Measurements from ENCODE around the gene PABPN1. TPM values are rescaled to one million over a fixed set of nuclear protein-coding genes. Genes with fewer than 3 reads are reported as not detected.

PABPN1 gene
- polyA plus RNA-seq, 1 donor from 2014 or later = 431 TPM

DNA sequence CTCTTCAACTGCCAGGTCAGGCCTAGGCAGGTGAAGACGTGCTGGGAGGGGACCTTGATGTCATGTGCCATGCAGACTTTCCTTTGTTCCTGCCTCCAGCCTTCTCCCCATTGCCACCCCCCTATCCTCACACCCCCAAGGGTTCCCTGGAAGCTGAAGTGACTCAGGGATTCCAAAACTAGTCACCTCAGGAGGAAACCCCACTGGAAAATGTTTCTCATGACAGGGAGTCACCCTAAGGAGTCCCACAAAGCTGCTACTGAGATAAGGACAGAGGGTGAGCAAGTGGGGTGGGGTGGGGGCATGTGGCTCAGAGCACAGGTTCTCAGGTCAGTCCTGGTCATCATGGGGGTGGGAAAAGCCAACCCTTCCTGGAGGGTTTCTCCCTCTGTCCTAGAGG is 49.0 kb downstream of the PABPN1 start:
- Histone ChIP-seq H3F3A (ENCODE audit: insufficient read depth, low read length, poor library complexity, severe bottlenecking) (no peaks in the 10 kb centered on the region), H3K9me3 (ENCODE audit: low read length) (no peaks in the 10 kb centered on the region), H3K27me3 (ENCODE audit: insufficient read depth, low read depth, low read length) (peaks cover 10% of the 10 kb centered on the region), H3K79me2 (replicated peaks; ENCODE audit: insufficient read depth, low read length) (no peaks in the 10 kb centered on the region), H3K9me2 (ENCODE audit: insufficient read depth, low read length) (no peaks in the 10 kb centered on the region), H3K27ac (ENCODE audit: low read length) (no peak overlapping the region), H3K4me3 (ENCODE audit: low read length) (no peak overlapping the region), H3K4me2 (ENCODE audit: low read length) (no peak overlapping the region), H2AFZ (ENCODE audit: low read depth, low read length) (no peak overlapping the region), H3K9ac (ENCODE audit: low read length) (no peak overlapping the region), H4K20me1 (ENCODE audit: insufficient read depth) (no peaks in the 10 kb centered on the region), H3K36me3 (ENCODE audit: insufficient read depth, low read length) (no peaks in the 10 kb centered on the region)
- no peak for TF ChIP-seq EZH2 (IDR thresholded peaks at IDR 0.05; ENCODE audit: borderline replicate concordance, insufficient read depth, low read length, poor library complexity, severe bottlenecking)
- TF ChIP-seq TAF1 (IDR thresholded peaks at IDR 0.05; ENCODE audit: low read depth) = no peak

DNA sequence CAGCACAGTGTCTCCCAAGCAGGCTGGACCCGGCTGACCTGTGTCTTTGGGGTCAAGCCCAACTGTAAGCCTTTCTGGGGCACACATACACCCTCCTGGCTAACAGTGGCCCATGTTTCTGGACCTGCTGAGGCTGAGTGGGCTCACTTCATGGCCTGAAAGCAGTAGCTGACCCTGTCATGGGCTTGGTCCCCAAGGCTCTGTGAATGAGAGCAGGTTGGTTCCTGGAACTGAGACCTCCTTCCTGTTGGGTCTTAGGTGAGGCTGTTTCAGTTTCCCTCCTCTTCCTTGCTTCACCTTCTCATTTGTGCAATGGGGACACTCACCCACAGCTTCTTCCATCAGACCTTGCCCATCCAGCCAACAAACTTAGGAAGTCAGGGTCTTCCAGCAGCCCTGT is 50.6 kb downstream of the PABPN1 start:
- TF ChIP-seq, protein P1, sequence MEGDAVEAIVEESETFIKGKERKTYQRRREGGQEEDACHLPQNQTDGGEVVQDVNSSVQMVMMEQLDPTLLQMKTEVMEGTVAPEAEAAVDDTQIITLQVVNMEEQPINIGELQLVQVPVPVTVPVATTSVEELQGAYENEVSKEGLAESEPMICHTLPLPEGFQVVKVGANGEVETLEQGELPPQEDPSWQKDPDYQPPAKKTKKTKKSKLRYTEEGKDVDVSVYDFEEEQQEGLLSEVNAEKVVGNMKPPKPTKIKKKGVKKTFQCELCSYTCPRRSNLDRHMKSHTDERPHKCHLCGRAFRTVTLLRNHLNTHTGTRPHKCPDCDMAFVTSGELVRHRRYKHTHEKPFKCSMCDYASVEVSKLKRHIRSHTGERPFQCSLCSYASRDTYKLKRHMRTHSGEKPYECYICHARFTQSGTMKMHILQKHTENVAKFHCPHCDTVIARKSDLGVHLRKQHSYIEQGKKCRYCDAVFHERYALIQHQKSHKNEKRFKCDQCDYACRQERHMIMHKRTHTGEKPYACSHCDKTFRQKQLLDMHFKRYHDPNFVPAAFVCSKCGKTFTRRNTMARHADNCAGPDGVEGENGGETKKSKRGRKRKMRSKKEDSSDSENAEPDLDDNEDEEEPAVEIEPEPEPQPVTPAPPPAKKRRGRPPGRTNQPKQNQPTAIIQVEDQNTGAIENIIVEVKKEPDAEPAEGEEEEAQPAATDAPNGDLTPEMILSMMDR (IDR thresholded peaks at IDR 0.05; ENCODE audit: poor library complexity, severe bottlenecking) = no peak
- TF ChIP-seq MXI1 (conservative IDR thresholded peaks at IDR 0.05; ENCODE audit: poor library complexity, severe bottlenecking) = no peak
- TF ChIP-seq, protein P2, sequence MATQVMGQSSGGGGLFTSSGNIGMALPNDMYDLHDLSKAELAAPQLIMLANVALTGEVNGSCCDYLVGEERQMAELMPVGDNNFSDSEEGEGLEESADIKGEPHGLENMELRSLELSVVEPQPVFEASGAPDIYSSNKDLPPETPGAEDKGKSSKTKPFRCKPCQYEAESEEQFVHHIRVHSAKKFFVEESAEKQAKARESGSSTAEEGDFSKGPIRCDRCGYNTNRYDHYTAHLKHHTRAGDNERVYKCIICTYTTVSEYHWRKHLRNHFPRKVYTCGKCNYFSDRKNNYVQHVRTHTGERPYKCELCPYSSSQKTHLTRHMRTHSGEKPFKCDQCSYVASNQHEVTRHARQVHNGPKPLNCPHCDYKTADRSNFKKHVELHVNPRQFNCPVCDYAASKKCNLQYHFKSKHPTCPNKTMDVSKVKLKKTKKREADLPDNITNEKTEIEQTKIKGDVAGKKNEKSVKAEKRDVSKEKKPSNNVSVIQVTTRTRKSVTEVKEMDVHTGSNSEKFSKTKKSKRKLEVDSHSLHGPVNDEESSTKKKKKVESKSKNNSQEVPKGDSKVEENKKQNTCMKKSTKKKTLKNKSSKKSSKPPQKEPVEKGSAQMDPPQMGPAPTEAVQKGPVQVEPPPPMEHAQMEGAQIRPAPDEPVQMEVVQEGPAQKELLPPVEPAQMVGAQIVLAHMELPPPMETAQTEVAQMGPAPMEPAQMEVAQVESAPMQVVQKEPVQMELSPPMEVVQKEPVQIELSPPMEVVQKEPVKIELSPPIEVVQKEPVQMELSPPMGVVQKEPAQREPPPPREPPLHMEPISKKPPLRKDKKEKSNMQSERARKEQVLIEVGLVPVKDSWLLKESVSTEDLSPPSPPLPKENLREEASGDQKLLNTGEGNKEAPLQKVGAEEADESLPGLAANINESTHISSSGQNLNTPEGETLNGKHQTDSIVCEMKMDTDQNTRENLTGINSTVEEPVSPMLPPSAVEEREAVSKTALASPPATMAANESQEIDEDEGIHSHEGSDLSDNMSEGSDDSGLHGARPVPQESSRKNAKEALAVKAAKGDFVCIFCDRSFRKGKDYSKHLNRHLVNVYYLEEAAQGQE (IDR thresholded peaks at IDR 0.05; ENCODE audit: borderline replicate concordance) = no peak
- no peak for TF ChIP-seq EZH2 (IDR thresholded peaks at IDR 0.05; ENCODE audit: borderline replicate concordance, insufficient read depth, low read length, poor library complexity, severe bottlenecking)
- no peak for TF ChIP-seq POLR2AphosphoS5 (IDR thresholded peaks at IDR 0.05)
- no peak for TF ChIP-seq SMC3 (conservative IDR thresholded peaks at IDR 0.05; ENCODE audit: poor library complexity)
- no peak for TF ChIP-seq TAF1 (IDR thresholded peaks at IDR 0.05; ENCODE audit: low read depth)
- no peak for TF ChIP-seq EP300 (conservative IDR thresholded peaks at IDR 0.05; ENCODE audit: poor library complexity, severe bottlenecking)
- TF ChIP-seq RAD21 (conservative IDR thresholded peaks at IDR 0.05) = no peak
- Histone ChIP-seq H3K4me3 (ENCODE audit: low read length) (no peak overlapping the region), H3K9me2 (ENCODE audit: insufficient read depth, low read length) (no peaks in the 10 kb centered on the region), H4K20me1 (ENCODE audit: insufficient read depth) (no peaks in the 10 kb centered on the region), H3K9me3 (ENCODE audit: low read length) (no peaks in the 10 kb centered on the region), H3K79me2 (replicated peaks; ENCODE audit: insufficient read depth, low read length) (no peaks in the 10 kb centered on the region), H3K9ac (ENCODE audit: low read length) (no peak overlapping the region), H3F3A (ENCODE audit: insufficient read depth, low read length, poor library complexity, severe bottlenecking) (no peaks in the 10 kb centered on the region), H2AFZ (ENCODE audit: low read depth, low read length) (no peak overlapping the region), H3K27ac (ENCODE audit: low read length) (no peak overlapping the region), H3K27me3 (ENCODE audit: insufficient read depth, low read depth, low read length) (no peaks in the 10 kb centered on the region), H3K36me3 (ENCODE audit: insufficient read depth, low read length) (no peaks in the 10 kb centered on the region), H3K4me2 (ENCODE audit: low read length) (no peak overlapping the region)

DNA sequence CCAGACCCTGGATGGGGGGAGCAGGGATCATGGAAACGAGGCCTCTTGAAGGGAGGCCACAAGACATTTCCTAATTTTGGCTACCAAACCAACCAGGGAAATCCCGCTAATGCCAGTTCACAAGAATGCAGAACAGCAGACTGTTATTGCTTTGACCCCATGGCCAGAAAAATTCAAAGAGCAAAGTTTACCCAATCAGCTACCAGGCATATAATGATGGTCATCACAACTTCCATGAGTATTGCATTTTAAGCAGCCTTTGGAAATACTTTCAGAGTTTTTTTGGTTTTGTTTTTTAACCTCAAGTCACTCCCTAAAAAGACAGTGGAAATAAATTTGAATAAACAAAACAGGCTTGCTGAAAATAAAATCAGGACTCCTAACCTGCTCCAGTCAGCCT is 51.3 kb downstream of the PABPN1 start, which contains the start of gene IL25:
Gene IL25 (plus strand): TSS at position 301 of the 400 bp plus-strand sequence.
- no peak within 1 kb of the TSS for H3K9ac ChIP-seq (ENCODE audit: low read length)

More for the DNA sequence above, 51.3 kb downstream of the PABPN1 start, which contains the start of gene IL25:
- Histone ChIP-seq H3K9me3 (ENCODE audit: low read length) (no peaks in the 10 kb centered on the region), H3K9me2 (ENCODE audit: insufficient read depth, low read length) (no peaks in the 10 kb centered on the region), H3K4me2 (ENCODE audit: low read length) (no peak within 1 kb of the TSS), H3K36me3 (ENCODE audit: insufficient read depth, low read length) (no peaks in the 10 kb centered on the region), H3F3A (ENCODE audit: insufficient read depth, low read length, poor library complexity, severe bottlenecking) (no peaks in the 10 kb centered on the region), H3K4me3 (ENCODE audit: low read length) (no peak within 1 kb of the TSS), H4K20me1 (ENCODE audit: insufficient read depth) (no peaks in the 10 kb centered on the region), H3K27me3 (ENCODE audit: insufficient read depth, low read depth, low read length) (no peaks in the 10 kb centered on the region), H3K27ac (ENCODE audit: low read length) (no peak within 1 kb of the TSS), H2AFZ (ENCODE audit: low read depth, low read length) (no peak within 1 kb of the TSS), H3K79me2 (replicated peaks; ENCODE audit: insufficient read depth, low read length) (no peaks in the 10 kb centered on the region)
- TF ChIP-seq TAF1 (IDR thresholded peaks at IDR 0.05; ENCODE audit: low read depth) (no peak), SMC3 (conservative IDR thresholded peaks at IDR 0.05; ENCODE audit: poor library complexity) (no peak), EP300 (conservative IDR thresholded peaks at IDR 0.05; ENCODE audit: poor library complexity, severe bottlenecking) (no peak)

Measured in neural cell (in vitro differentiated cells).